H1 (cell line): ENCODE measurements around the gene NTRK1. TPM values are rescaled to one million over a fixed set of nuclear protein-coding genes. Genes with fewer than 3 reads are reported as not detected.

Experiments
- RNF2 ChIP-seq: fragments of 200-900, 300-1000 bp; sonication (generic); IDR thresholded peaks from 2 replicates; pipeline ENCODE4 v1.7.1; 2016; ENCODE audit warnings: borderline replicate concordance, low read depth, mild to moderate bottlenecking, antibody characterized with exemption, low read length; ENCODE audit not compliant: poor library complexity, severe bottlenecking; ENCODE audit errors: missing control alignments
- SP1 ChIP-seq: IDR thresholded peaks from 2 replicates; pipeline ENCODE4 v1.6.1; 2011; ENCODE audit warnings: low read depth, low read length
- polyA plus RNA-seq, 7 experiments: library from polyadenylated mRNA; depleted of rRNA in 3 of 7; stranded (reverse) in 5 of 7; unstranded in 2 of 7; fragments of >200 nt in 5 of 7; fragments of 200-250 nt in 2 of 7; gene quantifications; 1 replicate in 5 of 7; 2 replicates in 1 of 7; 4 replicates in 1 of 7; pipeline versions ENCODE4 v1.2.1 to v1.2.3, GENCODE V29; 2011 to 2013; ENCODE audit warnings: missing spikeins in 2 of 7, mixed read lengths in 2 of 7
- total RNA-seq: library from RNA; stranded (reverse); fragmentation: NEBNext Ultra II Directional; extraction: Animal tissue kit (Norgen Biotek cat#: 25700); gene quantifications from 2 replicates; pipeline ENCODE4 v1.2.1, GENCODE V29; 2021
- TF ChIP-seq, protein P1 (sequence below): fragments of 300-600 bp; sonication (generic); IDR thresholded peaks from 2 replicates; pipeline ENCODE4 v1.7.1; 2012; ENCODE audit warnings: low read length, moderate library complexity, mild to moderate bottlenecking, inconsistent platforms; ENCODE audit not compliant: insufficient replicate concordance

NTRK1 gene
- total and polyA plus RNA-seq, 2 of the 8 experiments (the other 6 are each of a cell fraction or from before 2014, with no cell fraction given): 0.12 to 0.24 TPM

DNA sequence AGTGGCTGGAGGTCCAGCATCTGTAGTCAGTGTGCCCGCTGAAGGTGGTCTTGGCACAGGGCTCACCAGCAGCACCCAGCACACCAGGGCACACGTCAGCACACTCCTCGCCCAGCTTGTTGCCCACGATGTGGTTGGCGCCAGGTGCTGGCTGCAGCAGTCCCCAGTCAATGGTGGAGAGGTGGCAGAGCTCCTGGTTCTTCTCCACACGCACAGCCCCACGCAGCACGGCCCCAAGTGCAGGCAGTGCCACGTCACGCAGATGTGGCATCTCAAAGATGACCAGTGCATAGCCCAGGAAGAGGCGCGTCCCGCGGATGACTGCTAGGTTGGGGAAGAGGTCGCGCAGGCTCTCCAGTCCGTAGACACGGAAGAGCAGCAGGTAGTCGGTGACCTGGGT is 6.9 kb upstream of the NTRK1 start (continued):
- TF ChIP-seq, protein P1, sequence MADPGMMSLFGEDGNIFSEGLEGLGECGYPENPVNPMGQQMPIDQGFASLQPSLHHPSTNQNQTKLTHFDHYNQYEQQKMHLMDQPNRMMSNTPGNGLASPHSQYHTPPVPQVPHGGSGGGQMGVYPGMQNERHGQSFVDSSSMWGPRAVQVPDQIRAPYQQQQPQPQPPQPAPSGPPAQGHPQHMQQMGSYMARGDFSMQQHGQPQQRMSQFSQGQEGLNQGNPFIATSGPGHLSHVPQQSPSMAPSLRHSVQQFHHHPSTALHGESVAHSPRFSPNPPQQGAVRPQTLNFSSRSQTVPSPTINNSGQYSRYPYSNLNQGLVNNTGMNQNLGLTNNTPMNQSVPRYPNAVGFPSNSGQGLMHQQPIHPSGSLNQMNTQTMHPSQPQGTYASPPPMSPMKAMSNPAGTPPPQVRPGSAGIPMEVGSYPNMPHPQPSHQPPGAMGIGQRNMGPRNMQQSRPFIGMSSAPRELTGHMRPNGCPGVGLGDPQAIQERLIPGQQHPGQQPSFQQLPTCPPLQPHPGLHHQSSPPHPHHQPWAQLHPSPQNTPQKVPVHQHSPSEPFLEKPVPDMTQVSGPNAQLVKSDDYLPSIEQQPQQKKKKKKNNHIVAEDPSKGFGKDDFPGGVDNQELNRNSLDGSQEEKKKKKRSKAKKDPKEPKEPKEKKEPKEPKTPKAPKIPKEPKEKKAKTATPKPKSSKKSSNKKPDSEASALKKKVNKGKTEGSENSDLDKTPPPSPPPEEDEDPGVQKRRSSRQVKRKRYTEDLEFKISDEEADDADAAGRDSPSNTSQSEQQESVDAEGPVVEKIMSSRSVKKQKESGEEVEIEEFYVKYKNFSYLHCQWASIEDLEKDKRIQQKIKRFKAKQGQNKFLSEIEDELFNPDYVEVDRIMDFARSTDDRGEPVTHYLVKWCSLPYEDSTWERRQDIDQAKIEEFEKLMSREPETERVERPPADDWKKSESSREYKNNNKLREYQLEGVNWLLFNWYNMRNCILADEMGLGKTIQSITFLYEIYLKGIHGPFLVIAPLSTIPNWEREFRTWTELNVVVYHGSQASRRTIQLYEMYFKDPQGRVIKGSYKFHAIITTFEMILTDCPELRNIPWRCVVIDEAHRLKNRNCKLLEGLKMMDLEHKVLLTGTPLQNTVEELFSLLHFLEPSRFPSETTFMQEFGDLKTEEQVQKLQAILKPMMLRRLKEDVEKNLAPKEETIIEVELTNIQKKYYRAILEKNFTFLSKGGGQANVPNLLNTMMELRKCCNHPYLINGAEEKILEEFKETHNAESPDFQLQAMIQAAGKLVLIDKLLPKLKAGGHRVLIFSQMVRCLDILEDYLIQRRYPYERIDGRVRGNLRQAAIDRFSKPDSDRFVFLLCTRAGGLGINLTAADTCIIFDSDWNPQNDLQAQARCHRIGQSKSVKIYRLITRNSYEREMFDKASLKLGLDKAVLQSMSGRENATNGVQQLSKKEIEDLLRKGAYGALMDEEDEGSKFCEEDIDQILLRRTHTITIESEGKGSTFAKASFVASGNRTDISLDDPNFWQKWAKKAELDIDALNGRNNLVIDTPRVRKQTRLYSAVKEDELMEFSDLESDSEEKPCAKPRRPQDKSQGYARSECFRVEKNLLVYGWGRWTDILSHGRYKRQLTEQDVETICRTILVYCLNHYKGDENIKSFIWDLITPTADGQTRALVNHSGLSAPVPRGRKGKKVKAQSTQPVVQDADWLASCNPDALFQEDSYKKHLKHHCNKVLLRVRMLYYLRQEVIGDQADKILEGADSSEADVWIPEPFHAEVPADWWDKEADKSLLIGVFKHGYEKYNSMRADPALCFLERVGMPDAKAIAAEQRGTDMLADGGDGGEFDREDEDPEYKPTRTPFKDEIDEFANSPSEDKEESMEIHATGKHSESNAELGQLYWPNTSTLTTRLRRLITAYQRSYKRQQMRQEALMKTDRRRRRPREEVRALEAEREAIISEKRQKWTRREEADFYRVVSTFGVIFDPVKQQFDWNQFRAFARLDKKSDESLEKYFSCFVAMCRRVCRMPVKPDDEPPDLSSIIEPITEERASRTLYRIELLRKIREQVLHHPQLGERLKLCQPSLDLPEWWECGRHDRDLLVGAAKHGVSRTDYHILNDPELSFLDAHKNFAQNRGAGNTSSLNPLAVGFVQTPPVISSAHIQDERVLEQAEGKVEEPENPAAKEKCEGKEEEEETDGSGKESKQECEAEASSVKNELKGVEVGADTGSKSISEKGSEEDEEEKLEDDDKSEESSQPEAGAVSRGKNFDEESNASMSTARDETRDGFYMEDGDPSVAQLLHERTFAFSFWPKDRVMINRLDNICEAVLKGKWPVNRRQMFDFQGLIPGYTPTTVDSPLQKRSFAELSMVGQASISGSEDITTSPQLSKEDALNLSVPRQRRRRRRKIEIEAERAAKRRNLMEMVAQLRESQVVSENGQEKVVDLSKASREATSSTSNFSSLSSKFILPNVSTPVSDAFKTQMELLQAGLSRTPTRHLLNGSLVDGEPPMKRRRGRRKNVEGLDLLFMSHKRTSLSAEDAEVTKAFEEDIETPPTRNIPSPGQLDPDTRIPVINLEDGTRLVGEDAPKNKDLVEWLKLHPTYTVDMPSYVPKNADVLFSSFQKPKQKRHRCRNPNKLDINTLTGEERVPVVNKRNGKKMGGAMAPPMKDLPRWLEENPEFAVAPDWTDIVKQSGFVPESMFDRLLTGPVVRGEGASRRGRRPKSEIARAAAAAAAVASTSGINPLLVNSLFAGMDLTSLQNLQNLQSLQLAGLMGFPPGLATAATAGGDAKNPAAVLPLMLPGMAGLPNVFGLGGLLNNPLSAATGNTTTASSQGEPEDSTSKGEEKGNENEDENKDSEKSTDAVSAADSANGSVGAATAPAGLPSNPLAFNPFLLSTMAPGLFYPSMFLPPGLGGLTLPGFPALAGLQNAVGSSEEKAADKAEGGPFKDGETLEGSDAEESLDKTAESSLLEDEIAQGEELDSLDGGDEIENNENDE: no peak
- TF ChIP-seq RNF2 (no peak), SP1 (no peak)
